GM12873 (cell line): Measurements from ENCODE around the gene EIF1AY.

Experiments used
- CTCF ChIP-seq: IDR thresholded peaks from 2 replicates; pipeline ENCODE4 v1.5.1; 2012; ENCODE audit warnings: low read depth, mild to moderate bottlenecking, moderate library complexity, low read length, control low read depth; ENCODE audit not compliant: insufficient read depth; ENCODE audit errors: missing control alignments

Gene EIF1AY

GRCh38 chrY:20575531-20576121 lies at the start of gene EIF1AY:
Gene EIF1AY (plus strand): TSS chrY:20575776. CDS start chrY:20575872, 96 bp downstream.
- TF ChIP-seq CTCF = no peak

- TF ChIP-seq CTCF = no peak
Observed at GRCh38 chrY:20528435-20528834, 47.1 kb upstream of the EIF1AY start.

GRCh38 chrY:20538186-20538585 lies 37.4 kb upstream of the EIF1AY start:
- no peak for TF ChIP-seq CTCF

GRCh38 chrY:20538933-20539332 lies 36.6 kb upstream of the EIF1AY start:
- TF ChIP-seq CTCF = no peak

- TF ChIP-seq CTCF = no peak
Observed at GRCh38 chrY:20544451-20544960, 31.1 kb upstream of the EIF1AY start.

- no peak for TF ChIP-seq CTCF
Observed at GRCh38 chrY:20546071-20546470, 29.5 kb upstream of the EIF1AY start.

- no peak for TF ChIP-seq CTCF
Observed at GRCh38 chrY:20549289-20549688, 26.3 kb upstream of the EIF1AY start.
